Natural killer cell (primary cell): Measurements from ENCODE around the gene NRXN3. TPM values are rescaled to one million over a fixed set of nuclear protein-coding genes. Genes with fewer than 3 reads are reported as not detected.
"Not testable (repeated sequence)": the region's sequence is repeated elsewhere in the genome, so short reads cannot be mapped to it uniquely, and the experiment has no call there.

Experiments used
- ATAC-seq, 3 donors: fragments of 150-1000 bp in 2 of 3; fragments of 200-7000 bp in 1 of 3; cut with Tn5 transposase; 1 replicate in 1 of 3; 2 replicates in 2 of 3; pipeline ENCODE4 v1.10.0; 2021; ENCODE audit warnings: mild to moderate bottlenecking in 2 of 3, moderate library complexity in 2 of 3
- DNase-seq, 2 donors: peaks; one replicate each; pipeline versions ENCODE4 v3.0.0 to v3.0.0-alpha.2; 2013 to 2021; ENCODE audit warnings: mixed read lengths in 1 of 2
- H3K27ac ChIP-seq: one replicate; pipeline ENCODE4 v1.5.1; 2013; ENCODE audit warnings: mild to moderate bottlenecking, low read length
- H3K27me3 ChIP-seq: one replicate; pipeline ENCODE4 v1.6.1; 2013; ENCODE audit warnings: low read length; ENCODE audit not compliant: control insufficient read depth, insufficient read depth
- H3K36me3 ChIP-seq: one replicate; pipeline ENCODE4 v1.6.1; 2013; ENCODE audit warnings: low read length; ENCODE audit not compliant: control insufficient read depth, insufficient read depth
- H3K4me1 ChIP-seq: one replicate; pipeline ENCODE4 v1.6.1; 2013; ENCODE audit warnings: low read length; ENCODE audit not compliant: control insufficient read depth, insufficient read depth
- H3K4me3 ChIP-seq: one replicate; pipeline ENCODE4 v1.5.1; 2013; ENCODE audit warnings: low read length
- H3K9me3 ChIP-seq: one replicate; pipeline ENCODE4 v1.6.1; 2013; ENCODE audit warnings: low read length; ENCODE audit not compliant: control insufficient read depth, insufficient read depth
- H3K27ac Mint-ChIP-seq, 2 donors: one replicate each; pipeline ENCODE4 v1.8.0; 2022; ENCODE audit warnings: mild to moderate bottlenecking in 2 of 2, mixed read lengths in 2 of 2, moderate library complexity in 1 of 2
- H3K27me3 Mint-ChIP-seq, 2 donors: one replicate each; pipeline ENCODE4 v1.8.0; 2022; ENCODE audit warnings: low read depth in 2 of 2, mixed read lengths in 2 of 2
- H3K36me3 Mint-ChIP-seq: one replicate; pipeline ENCODE4 v1.8.0; 2022; ENCODE audit warnings: mixed read lengths
- H3K4me1 Mint-ChIP-seq, 2 donors: one replicate each; pipeline ENCODE4 v1.8.0; 2022; ENCODE audit warnings: mixed read lengths in 2 of 2
- H3K4me3 Mint-ChIP-seq: one replicate; pipeline ENCODE4 v1.8.0; 2022; ENCODE audit warnings: mild to moderate bottlenecking, moderate library complexity, mixed read lengths
- H3K9me3 Mint-ChIP-seq, 2 donors: one replicate each; pipeline ENCODE4 v1.8.0; 2022; ENCODE audit warnings: mixed read lengths in 2 of 2
- CTCF ChIP-seq: fragments of 200-600 bp; IDR thresholded peaks from one replicate; pipeline ENCODE4 v1.8.0; 2022; ENCODE audit warnings: antibody characterized with exemption
- WGBS: methylation state at CpG from one replicate; pipeline ENCODE4 v1.1.7; 2013; ENCODE audit warnings: missing lambda C conversion rate; ENCODE audit not compliant: insufficient coverage; 5-methylcytosine and 5-hydroxymethylcytosine counted together
- intact Hi-C: fragments of 100-400 bp; cut with micrococcal nuclease; formaldehyde crosslinking; loops from one replicate; pipeline ENCODE4 v1.14.2; 2022
- total RNA-seq, 4 donors: library from RNA; stranded (reverse); fragments of 120-200 nt in 1 of 4; gene quantifications; one replicate each; pipeline versions ENCODE4 v1.2.3 to v1.2.4, GENCODE V29; 2013 to 2022

Gene NRXN3
- total RNA-seq, 3 donors from 2014 or later (not counting 1 experiment from before 2014, with no cell fraction given), result not detected

DNA sequence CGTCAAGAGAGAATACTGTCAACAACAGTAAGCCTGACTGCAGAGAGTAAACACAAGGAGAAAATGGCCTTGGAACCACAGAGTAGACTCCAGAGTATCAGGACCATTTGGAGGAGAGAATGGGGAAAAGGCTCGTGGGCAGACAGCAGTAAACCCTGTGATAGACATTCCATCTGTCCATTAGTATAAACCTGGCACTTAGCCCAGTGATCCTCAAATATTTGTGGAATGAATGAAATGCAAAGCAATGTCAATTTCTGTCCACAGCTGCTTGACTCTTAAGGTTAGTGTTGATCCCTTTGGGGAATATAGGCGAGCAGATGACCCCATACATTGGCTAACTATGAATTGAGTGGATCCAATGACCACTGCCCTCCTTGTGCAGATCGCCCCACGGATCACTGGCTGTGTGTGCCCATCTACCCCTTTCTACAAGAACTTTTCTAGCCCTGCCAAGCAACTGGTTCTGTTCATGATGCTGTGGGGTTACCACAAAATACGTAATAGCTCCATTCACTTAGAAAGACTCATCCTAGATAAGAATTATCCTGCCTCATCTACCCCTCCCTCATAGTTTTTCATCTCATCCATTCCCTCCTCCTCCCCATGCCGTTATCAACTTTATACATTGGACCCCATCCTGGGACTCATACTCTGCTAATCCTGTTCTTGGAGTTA, 846.8 kb downstream of the NRXN3 start:
- no peak overlapping the region for H3K4me3 ChIP-seq
- H3K27ac Mint-ChIP-seq, result no peak overlapping the region
- H3K4me1 Mint-ChIP-seq, result no peaks in the 10 kb centered on the region
- H3K9me3 ChIP-seq, result no peaks in the 10 kb centered on the region
- no peaks in the 10 kb centered on the region for H3K27me3 Mint-ChIP-seq
- no peaks in the 10 kb centered on the region for H3K27me3 ChIP-seq
- intact Hi-C loops, result no loop called here
- H3K27ac ChIP-seq, result no peak overlapping the region
- no peak for TF ChIP-seq CTCF
- no peak overlapping the region for H3K4me3 Mint-ChIP-seq
- WGBS, result 87% methylated on average over 6 of the region's 7 CpGs
- no peaks in the 10 kb centered on the region for H3K4me1 ChIP-seq
- no peaks in the 10 kb centered on the region for H3K36me3 ChIP-seq
- ATAC-seq (no peak), DNase-seq (no peak)
- H3K9me3 Mint-ChIP-seq, result no peaks in the 10 kb centered on the region
- H3K36me3 Mint-ChIP-seq, result no peaks in the 10 kb centered on the region

DNA sequence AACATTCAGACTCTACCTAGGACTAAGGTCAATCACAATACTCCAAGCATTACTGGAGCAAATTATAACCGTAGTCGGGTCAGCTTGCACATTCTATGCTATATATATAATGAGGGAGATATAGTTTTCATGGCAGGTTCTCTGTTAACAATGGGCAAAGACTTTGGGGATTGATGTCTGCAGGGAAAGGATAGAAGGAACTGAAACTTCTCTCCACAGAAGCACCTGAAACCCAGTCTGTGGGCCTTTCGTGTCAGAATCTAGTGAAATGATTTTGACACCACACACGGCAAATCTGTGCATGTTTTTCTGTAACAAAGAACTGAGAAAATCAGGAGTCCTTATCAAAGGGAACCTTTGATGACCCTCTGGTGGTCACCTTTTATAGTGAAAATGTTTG, 847.4 kb downstream of the NRXN3 start:
- Histone ChIP-seq H3K4me1 (no peaks in the 10 kb centered on the region), H3K9me3 (no peaks in the 10 kb centered on the region), H3K27me3 (no peaks in the 10 kb centered on the region), H3K4me3 (no peak overlapping the region), H3K36me3 (no peaks in the 10 kb centered on the region), H3K27ac (no peak overlapping the region)
- 92% methylated on average over 2 of the region's 4 CpGs for WGBS
- no peak for DNase-seq
- Mint-ChIP-seq H3K27me3 (no peaks in the 10 kb centered on the region), H3K4me3 (no peak overlapping the region), H3K27ac (no peak overlapping the region), H3K4me1 (no peaks in the 10 kb centered on the region), H3K36me3 (no peaks in the 10 kb centered on the region), H3K9me3 (no peaks in the 10 kb centered on the region)
- intact Hi-C loops, result no loop called here
- TF ChIP-seq CTCF, result no peak
- ATAC-seq, result no peak

GRCh38 chr14:79018836-79019235, 848.7 kb downstream of the NRXN3 start:
- no peaks in the 10 kb centered on the region for H3K36me3 ChIP-seq
- intact Hi-C loops, result no loop called here
- WGBS, result 64% methylated on average over 2 of the region's 2 CpGs
- Mint-ChIP-seq H3K4me1 (no peaks in the 10 kb centered on the region), H3K27me3 (no peaks in the 10 kb centered on the region), H3K27ac (no peak overlapping the region), H3K9me3 (peaks cover 0 to 2% of the 10 kb centered on the region in 2 donors), H3K4me3 (no peak overlapping the region), H3K36me3 (no peaks in the 10 kb centered on the region)
- H3K4me3 ChIP-seq, result no peak overlapping the region
- H3K4me1 ChIP-seq, result no peaks in the 10 kb centered on the region
- H3K27ac ChIP-seq, result no peak overlapping the region
- DNase-seq, result no peak
- no peaks in the 10 kb centered on the region for H3K9me3 ChIP-seq
- ATAC-seq, result no peak
- TF ChIP-seq CTCF, result no peak
- no peaks in the 10 kb centered on the region for H3K27me3 ChIP-seq

DNA sequence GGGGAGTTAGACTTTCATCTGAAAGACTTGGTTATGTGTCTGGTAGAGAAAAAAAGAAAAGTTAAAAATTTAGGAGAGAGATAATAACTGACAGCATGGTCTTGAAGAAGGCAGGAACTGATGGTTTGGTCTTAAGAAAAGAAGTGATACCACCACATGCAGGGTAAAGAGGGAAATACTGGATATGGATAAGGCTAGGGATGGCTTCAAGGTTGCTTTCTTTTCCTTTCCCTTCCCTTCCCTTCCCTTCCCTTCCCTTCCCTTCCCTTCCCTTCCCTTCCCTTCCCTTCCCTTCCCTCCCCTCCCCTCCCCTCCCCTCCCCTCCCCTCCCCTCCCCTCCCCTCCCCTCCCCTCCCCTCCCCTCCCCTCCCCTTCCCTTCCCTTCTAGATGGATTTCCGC, 849.7 kb downstream of the NRXN3 start:
- H3K4me3 Mint-ChIP-seq, H3K9me3 ChIP-seq, DNase-seq, H3K36me3 Mint-ChIP-seq, intact Hi-C loops, H3K36me3 ChIP-seq, H3K9me3 Mint-ChIP-seq, H3K4me1 ChIP-seq, H3K27me3 ChIP-seq, H3K27me3 Mint-ChIP-seq, H3K4me3 ChIP-seq, ATAC-seq, H3K4me1 Mint-ChIP-seq, H3K27ac Mint-ChIP-seq, H3K27ac ChIP-seq: not testable (repeated sequence)
- WGBS, result 90% methylated on average over 1 of the region's 1 CpG
